Measurements from ENCODE around the gene PGAP3.

The PGAP3 gene

GRCh38 chr17:39652587-39653315 is 35.1 kb downstream of the PGAP3 start:
- DNase-seq, result no peak
- ATAC-seq, result no peak
- peak overlapping the region; percentile 21 for H3K27ac Mint-ChIP-seq
- no peaks in the 10 kb centered on the region for H3K27me3 Mint-ChIP-seq
- H3K9me3 Mint-ChIP-seq, result no peaks in the 10 kb centered on the region
- H3K4me1 Mint-ChIP-seq, result peaks cover 24% of the 10 kb centered on the region
- no peak overlapping the region for H3K4me3 Mint-ChIP-seq
- peaks cover 12% of the 10 kb centered on the region for H3K36me3 Mint-ChIP-seq (ENCODE audit: low read depth)

DNA sequence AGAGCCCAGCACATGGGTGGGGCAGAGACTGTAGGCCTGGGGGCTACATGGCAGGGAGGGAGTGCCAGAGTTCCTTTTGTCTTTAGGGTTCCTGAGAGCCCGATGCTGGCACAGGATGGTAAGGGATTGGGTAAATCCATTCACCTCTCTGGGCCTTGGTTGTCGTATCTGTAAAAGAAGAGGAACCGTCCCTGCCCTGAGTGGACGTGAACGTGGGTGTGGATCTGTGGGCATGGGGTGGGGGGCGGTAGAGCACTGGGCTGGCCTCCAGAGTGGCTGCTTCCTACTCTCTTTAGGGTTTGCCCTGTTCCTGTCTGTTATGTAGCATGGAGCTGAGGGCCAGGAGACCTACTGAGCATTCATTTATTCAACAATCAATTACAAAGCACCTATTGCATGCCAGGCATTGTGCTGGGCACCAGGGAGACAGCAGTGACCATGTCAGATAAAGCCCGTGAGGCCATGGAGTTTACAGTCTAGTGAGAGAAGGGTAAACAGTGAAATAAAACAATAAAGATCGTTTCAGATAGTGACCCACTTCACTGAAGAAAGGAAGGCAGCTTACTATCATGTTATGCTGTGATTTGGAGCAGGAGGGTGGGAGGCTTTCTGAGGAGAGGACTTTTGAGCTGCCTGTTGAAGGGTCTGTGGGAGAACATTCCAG is 35.8 kb downstream of the PGAP3 start:
- H3K4me1 Mint-ChIP-seq, result peaks cover 27% of the 10 kb centered on the region
- H3K9me3 Mint-ChIP-seq, result no peaks in the 10 kb centered on the region
- H3K27ac Mint-ChIP-seq, result peak overlapping the region; percentile 21
- no peak overlapping the region for H3K4me3 Mint-ChIP-seq
- peaks cover 12% of the 10 kb centered on the region for H3K36me3 Mint-ChIP-seq (ENCODE audit: low read depth)
- H3K27me3 Mint-ChIP-seq, result no peaks in the 10 kb centered on the region
- ATAC-seq, result no peak
- no peak for DNase-seq

DNA sequence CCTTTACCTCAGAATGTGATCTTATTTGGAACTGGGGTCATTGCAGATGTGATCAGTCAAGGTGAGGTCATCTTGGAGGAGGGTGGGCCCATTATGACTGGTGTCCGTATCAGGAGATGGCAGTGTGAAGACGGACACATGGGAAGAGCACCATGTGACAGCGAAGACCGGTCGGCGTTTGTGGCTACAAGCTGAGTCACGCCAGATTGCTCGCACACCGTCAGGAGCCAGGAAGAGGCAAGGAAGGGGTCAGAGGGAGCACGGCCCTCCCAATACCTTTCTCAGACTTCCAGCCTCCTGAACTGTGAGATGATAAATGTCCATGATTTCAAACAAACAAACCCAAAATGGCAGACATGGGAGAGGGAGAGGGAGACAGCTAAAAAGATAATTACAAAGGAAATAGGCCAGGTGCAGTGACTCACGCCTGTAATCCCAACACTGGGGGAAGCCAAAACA is 37.7 kb downstream of the PGAP3 start:
- ATAC-seq, result no peak
- Mint-ChIP-seq H3K27ac (peak overlapping the region; percentile 38), H3K9me3 (no peaks in the 10 kb centered on the region), H3K36me3 (ENCODE audit: low read depth) (peaks cover 7% of the 10 kb centered on the region), H3K27me3 (no peaks in the 10 kb centered on the region), H3K4me1 (peaks cover 29% of the 10 kb centered on the region), H3K4me3 (no peak overlapping the region)
- DNase-seq, result no peak

- H3K4me1 Mint-ChIP-seq, result peaks cover 33% of the 10 kb centered on the region
- H3K36me3 Mint-ChIP-seq (ENCODE audit: low read depth), result peaks cover 5% of the 10 kb centered on the region
- no peaks in the 10 kb centered on the region for H3K9me3 Mint-ChIP-seq
- no peaks in the 10 kb centered on the region for H3K27me3 Mint-ChIP-seq
- DNase-seq (no peak), ATAC-seq (no peak)
- no peak overlapping the region for H3K4me3 Mint-ChIP-seq
- H3K27ac Mint-ChIP-seq, result no peak overlapping the region
These were observed 39.1 kb downstream of the PGAP3 start for GRCh38 chr17:39648616-39649366.

- Mint-ChIP-seq H3K9me3 (no peaks in the 10 kb centered on the region), H3K4me3 (no peak overlapping the region), H3K27me3 (no peaks in the 10 kb centered on the region), H3K27ac (no peak overlapping the region), H3K36me3 (ENCODE audit: low read depth) (peaks cover 5% of the 10 kb centered on the region), H3K4me1 (peaks cover 41% of the 10 kb centered on the region)
- ATAC-seq, result no peak
- no peak for DNase-seq
These were observed 40.6 kb downstream of the PGAP3 start for GRCh38 chr17:39647256-39647655.

DNA sequence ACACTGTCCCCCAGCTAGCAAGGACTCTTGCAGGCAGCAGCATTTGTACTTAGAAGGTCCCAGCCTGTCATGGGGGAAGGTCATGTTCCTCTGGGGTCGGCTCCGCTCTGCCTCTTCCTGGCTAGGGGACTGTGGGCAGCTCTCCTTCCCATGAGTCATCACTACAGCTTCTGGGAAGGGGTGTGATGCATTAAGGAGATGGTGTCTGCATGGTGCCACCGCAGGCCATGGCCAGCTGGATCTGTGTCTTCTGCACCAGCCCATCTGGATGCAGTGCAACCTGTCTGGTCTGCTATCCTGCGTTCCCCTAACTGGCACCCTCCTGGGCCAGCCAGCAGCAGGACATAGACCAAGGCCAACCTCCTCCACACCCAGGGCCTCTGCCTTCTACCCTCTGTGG is 44.6 kb downstream of the PGAP3 start:
- DNase-seq (no peak), ATAC-seq (no peak)
- Mint-ChIP-seq H3K36me3 (ENCODE audit: low read depth) (no peaks in the 10 kb centered on the region), H3K27me3 (no peaks in the 10 kb centered on the region), H3K9me3 (no peaks in the 10 kb centered on the region), H3K4me1 (peaks cover 55% of the 10 kb centered on the region), H3K27ac (peak overlapping the region; percentile 37), H3K4me3 (no peak overlapping the region)

- H3K27me3 Mint-ChIP-seq, result no peaks in the 10 kb centered on the region
- H3K4me1 Mint-ChIP-seq, result peaks cover 60% of the 10 kb centered on the region
- no peak overlapping the region for H3K4me3 Mint-ChIP-seq
- peak overlapping the region; percentile 37 for H3K27ac Mint-ChIP-seq
- DNase-seq, result no peak
- no peaks in the 10 kb centered on the region for H3K9me3 Mint-ChIP-seq
- peaks cover 2% of the 10 kb centered on the region for H3K36me3 Mint-ChIP-seq (ENCODE audit: low read depth)
- ATAC-seq, result no peak
These were observed 45.4 kb downstream of the PGAP3 start for GRCh38 chr17:39642291-39643074.

GRCh38 chr17:39641883-39642282 is 46.0 kb downstream of the PGAP3 start:
- ATAC-seq (no peak), DNase-seq (no peak)
- Mint-ChIP-seq H3K27me3 (no peaks in the 10 kb centered on the region), H3K4me1 (peaks cover 59% of the 10 kb centered on the region), H3K27ac (peak overlapping the region; percentile 41), H3K36me3 (ENCODE audit: low read depth) (peaks cover 2% of the 10 kb centered on the region), H3K4me3 (no peak overlapping the region), H3K9me3 (no peaks in the 10 kb centered on the region)

DNA sequence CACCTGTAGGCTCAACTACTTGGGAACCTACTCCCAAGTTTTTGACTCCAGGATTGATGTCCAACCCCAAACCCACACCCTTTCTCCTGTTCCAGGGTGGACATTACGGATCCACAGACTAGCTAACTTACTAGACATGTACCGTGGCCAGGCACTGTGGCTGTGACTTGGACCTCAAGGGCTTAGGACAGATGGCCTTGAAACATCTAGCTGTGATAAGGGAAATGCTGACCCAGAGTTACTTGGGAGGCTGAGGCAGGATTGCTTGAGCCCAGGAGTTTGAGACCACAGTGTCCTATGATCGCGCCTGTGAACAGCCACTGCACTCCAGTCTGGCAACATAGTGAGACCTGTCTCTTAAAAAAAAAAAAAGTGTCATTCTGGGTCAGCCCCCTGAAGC is 46.8 kb downstream of the PGAP3 start:
- H3K27me3 Mint-ChIP-seq, result no peaks in the 10 kb centered on the region
- peak overlapping the region; percentile 12 for H3K27ac Mint-ChIP-seq
- peaks cover 64% of the 10 kb centered on the region for H3K4me1 Mint-ChIP-seq
- no peaks in the 10 kb centered on the region for H3K9me3 Mint-ChIP-seq
- DNase-seq, result no peak
- H3K4me3 Mint-ChIP-seq, result no peak overlapping the region
- no peak for ATAC-seq
- peaks cover 2% of the 10 kb centered on the region for H3K36me3 Mint-ChIP-seq (ENCODE audit: low read depth)

GRCh38 chr17:39640591-39641031 is 47.2 kb downstream of the PGAP3 start:
- Mint-ChIP-seq H3K27me3 (no peaks in the 10 kb centered on the region), H3K4me1 (peaks cover 66% of the 10 kb centered on the region), H3K9me3 (no peaks in the 10 kb centered on the region), H3K27ac (peak overlapping the region; percentile 12), H3K4me3 (no peak overlapping the region), H3K36me3 (ENCODE audit: low read depth) (peaks cover 2% of the 10 kb centered on the region)
- ATAC-seq (no peak), DNase-seq (no peak)

DNA sequence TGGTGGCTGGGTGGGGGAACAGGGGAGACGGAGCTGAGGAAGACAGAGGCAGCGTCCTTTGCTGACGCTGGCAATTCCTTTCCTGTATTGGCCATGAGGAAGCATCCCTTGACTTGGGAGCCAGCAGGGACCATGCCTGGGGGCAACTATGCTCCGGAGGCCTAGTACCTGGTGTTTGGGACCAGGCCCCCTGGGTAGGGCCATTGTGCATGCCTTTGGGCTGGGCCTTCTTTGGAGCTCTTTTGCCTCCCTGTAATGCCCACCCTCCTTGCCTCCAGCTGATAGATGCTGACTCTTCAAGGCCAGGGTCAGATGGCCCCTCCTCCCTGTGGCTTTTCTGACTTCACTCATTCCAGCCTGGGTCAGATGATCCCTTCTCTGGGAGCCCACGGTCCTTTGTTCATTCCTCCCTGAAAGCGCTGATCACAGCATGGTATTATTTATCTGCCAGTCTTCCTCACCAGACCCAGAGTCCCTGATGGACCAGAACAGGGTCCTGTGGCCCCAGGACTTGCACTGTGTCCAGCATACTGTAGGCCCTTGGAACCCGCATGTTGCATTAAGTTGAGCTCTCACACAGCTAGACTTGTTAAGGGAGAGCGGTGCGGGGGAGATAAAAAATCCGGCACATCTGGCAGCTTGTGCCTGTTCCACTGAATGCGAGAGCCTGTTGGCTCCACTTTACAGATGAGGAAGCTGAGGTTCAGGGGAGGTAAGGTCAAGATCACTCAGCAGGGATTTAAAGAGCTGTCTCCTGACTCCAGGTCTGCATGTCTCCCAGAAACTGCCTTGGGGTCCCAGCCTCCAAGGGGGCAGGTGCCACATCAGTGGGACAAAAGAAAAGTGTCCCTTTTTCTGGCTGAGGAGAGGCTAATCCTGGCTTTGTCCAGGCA is 48.0 kb downstream of the PGAP3 start:
- Mint-ChIP-seq H3K27ac (peak overlapping the region; percentile 29), H3K27me3 (no peaks in the 10 kb centered on the region), H3K4me3 (peak overlapping the region; percentile 51), H3K9me3 (no peaks in the 10 kb centered on the region), H3K36me3 (ENCODE audit: low read depth) (peaks cover 2% of the 10 kb centered on the region), H3K4me1 (peaks cover 61% of the 10 kb centered on the region)
- ATAC-seq, result no peak
- no peak for DNase-seq

- ATAC-seq, result no peak
These were observed 48.8 kb downstream of the PGAP3 start for GRCh38 chr17:39639043-39639442.

DNA sequence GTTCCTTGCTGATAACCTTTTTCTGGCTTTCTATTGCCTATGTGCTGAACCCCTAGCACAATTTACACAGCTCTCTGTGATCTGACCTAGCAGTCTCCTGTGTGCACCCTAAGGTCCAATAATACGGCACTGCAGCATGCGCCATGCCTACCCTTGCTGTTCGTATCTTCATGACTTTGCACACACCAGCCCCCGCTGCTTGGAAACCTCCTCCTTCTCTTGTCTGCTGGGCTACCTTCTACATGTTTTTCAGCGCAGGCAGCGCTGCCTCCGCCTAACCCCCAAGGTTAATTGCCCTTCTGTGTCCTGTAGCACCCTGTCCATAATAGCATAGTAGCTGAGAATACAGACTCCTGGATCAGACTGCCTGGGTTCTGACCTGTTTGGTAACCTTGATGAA is 49.5 kb downstream of the PGAP3 start:
- DNase-seq, result no peak
- no peak for ATAC-seq
- Mint-ChIP-seq H3K27ac (peak overlapping the region; percentile 85), H3K4me3 (peak overlapping the region; percentile 91), H3K9me3 (no peaks in the 10 kb centered on the region), H3K36me3 (ENCODE audit: low read depth) (peaks cover 2% of the 10 kb centered on the region), H3K4me1 (peaks cover 58% of the 10 kb centered on the region), H3K27me3 (no peaks in the 10 kb centered on the region)

More at GRCh38 chr17:39639043-39639442, 48.8 kb downstream of the PGAP3 start:
- no peak for DNase-seq
- no peaks in the 10 kb centered on the region for H3K9me3 Mint-ChIP-seq
- no peaks in the 10 kb centered on the region for H3K27me3 Mint-ChIP-seq
- H3K4me3 Mint-ChIP-seq, result no peak overlapping the region
- no peak overlapping the region for H3K27ac Mint-ChIP-seq
- peaks cover 2% of the 10 kb centered on the region for H3K36me3 Mint-ChIP-seq (ENCODE audit: low read depth)
- H3K4me1 Mint-ChIP-seq, result peaks cover 58% of the 10 kb centered on the region
